Esophagus muscularis mucosa (tissue), 4 donors: Measurements from ENCODE around the gene NUP210.

Experiments used
- EP300 ChIP-seq: sonication (generic); formaldehyde crosslinking; IDR thresholded peaks from one replicate; pipeline ENCODE4 v1.6.1; 2017; ENCODE audit warnings: antibody characterized with exemption
- POLR2A ChIP-seq: fragments of 450-650 bp; IDR thresholded peaks from one replicate; pipeline ENCODE4 v1.6.1; 2017; ENCODE audit warnings: antibody characterized with exemption, moderate library complexity, mild to moderate bottlenecking, low read depth
- POLR2AphosphoS5 ChIP-seq, 2 donors: sonication (generic); formaldehyde crosslinking; IDR thresholded peaks; one replicate each; pipeline ENCODE4 v1.6.1; 2017; ENCODE audit warnings: antibody characterized with exemption in 2 of 2
- TF ChIP-seq, protein P1 (sequence below), 3 experiments: fragments of 200-600 bp in 2 of 3; fragments of 450-650 bp in 1 of 3; sonication (generic) in 2 of 3; IDR thresholded peaks; one replicate each; pipeline ENCODE4 v1.5.1; 2017 to 2019; ENCODE audit warnings: antibody characterized with exemption in 3 of 3, mild to moderate bottlenecking in 2 of 3, moderate library complexity in 1 of 3

- TF ChIP-seq, protein P1, sequence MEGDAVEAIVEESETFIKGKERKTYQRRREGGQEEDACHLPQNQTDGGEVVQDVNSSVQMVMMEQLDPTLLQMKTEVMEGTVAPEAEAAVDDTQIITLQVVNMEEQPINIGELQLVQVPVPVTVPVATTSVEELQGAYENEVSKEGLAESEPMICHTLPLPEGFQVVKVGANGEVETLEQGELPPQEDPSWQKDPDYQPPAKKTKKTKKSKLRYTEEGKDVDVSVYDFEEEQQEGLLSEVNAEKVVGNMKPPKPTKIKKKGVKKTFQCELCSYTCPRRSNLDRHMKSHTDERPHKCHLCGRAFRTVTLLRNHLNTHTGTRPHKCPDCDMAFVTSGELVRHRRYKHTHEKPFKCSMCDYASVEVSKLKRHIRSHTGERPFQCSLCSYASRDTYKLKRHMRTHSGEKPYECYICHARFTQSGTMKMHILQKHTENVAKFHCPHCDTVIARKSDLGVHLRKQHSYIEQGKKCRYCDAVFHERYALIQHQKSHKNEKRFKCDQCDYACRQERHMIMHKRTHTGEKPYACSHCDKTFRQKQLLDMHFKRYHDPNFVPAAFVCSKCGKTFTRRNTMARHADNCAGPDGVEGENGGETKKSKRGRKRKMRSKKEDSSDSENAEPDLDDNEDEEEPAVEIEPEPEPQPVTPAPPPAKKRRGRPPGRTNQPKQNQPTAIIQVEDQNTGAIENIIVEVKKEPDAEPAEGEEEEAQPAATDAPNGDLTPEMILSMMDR (IDR thresholded peaks at IDR 0.05): no peak
- no peak for TF ChIP-seq POLR2A
- TF ChIP-seq POLR2AphosphoS5 (IDR thresholded peaks at IDR 0.05): no peak
- no peak for TF ChIP-seq EP300
Observed at GRCh38 chr3:13372126-13372525, 48.0 kb downstream of the NUP210 start.
